NCI-H187 treated with DMSO at 0.1 percent for 48 hours (cell line): Measurements from ENCODE around the gene PPM1B.
A peak's percentile ranks its signal among the peaks of the same experiment; 100 is the strongest.
"Not testable (repeated sequence)": the region's sequence is repeated elsewhere in the genome, so short reads cannot be mapped to it uniquely, and the experiment has no call there.

ENCODE experiments used
- DNase-seq: peaks from one replicate; lab custom pipeline; 2025; lab: John Stamatoyannopoulos, UW

PPM1B gene

DNA sequence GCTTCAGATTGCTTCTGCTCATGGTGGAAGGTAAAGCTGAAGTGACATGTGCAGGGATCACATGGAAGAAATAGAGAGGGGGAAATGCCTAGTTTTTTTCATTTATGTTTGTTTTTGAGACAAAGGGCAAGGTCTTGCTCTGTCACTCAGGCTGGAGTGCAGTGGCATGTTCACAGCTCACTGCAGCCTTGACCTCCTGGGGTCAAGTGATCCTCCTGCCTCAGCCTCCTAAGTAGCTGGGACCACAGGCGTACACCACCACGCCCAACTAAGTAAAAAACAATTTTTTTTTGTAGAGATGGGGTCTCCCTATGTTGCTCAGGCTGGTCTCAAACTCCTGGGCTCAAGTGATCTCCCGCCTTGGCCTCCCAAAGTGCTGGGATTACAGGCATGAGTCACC, 87.0 kb downstream of the PPM1B start:
- DNase-seq = not testable (repeated sequence)

DNA sequence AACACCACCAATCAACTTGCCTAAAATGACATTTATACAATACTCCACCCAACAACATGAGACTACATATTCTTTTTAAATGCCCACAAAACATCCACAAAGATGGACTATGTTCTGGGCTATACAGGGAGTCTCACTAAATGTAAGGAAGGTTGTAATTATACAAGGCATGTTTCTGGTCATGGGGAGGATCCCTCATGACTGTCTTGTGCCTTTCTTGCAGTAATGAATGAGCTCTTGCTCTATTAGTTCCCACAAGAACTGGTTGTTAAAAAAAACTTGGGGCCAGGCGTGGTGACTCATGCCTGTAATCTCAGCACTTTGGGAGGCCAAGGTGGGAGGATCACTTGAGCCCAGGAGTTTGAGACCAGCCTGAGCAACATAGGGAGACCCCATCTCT, 89.1 kb downstream of the PPM1B start:
- DNase-seq = not testable (repeated sequence)

DNA sequence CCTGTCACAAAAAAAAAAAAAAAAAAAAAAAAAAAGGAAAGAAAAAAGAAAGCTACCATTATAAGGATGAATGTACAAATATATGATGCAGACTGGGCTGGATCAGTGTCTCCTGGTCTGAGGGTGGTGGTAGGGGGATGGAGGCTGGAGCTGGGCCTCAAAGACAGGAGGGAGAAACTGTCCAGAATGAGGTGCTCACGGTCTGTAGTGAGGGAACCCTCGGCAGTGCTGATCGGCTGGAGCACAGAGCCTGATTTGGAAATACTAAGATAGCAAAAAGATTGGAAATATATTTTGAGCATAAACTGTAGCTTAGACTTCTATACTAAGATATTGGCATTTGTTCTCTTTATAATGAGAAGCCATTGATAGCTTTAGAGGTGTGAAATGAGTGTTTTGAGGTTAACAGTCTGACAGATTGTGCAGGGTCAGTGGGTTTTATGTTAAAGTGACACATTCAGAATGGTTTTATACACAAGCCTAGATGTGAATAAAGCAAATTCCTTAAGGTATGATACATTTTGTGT, 98.7 kb downstream of the PPM1B start:
- DNase-seq = no peak

DNA sequence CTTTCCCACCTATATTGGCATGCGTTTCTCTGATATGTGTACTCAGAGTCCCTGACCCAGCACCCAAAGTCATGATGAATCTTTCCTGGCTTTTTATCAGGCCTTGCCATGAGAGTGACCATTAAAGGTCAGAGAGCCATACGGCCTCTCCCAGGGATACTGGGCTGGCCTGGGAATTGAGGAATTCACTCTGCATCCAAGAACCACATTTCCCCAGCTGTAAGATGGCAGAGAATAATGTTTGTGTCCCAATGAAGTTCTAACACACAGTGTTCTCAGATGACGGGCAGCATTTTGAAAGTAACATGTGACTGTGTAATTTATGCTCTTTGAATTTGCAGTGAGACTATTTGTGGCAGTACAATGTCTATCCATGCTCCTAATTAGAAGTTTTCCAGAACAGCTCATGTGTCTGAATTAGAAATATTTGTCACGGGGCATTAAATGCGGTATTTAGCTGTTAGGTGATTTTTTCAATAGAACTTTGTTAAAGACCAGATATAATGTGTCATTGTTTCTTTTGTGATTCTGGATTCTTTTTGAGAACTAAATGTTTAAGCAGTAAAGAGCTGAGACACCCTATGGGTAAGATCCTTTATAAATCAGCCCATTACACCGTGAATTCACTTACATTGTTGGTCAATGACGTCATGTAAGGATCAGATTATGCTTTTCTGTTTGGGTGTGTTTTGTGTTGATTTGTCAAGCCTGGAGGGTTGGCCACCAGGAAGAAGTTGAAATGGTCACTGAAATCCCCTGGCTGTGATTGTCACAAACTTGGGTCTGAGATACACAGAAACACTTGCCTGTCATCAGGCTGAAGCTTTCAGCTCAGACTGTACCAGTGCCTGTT, 99.3 kb downstream of the PPM1B start:
- DNase-seq = no peak

DNA sequence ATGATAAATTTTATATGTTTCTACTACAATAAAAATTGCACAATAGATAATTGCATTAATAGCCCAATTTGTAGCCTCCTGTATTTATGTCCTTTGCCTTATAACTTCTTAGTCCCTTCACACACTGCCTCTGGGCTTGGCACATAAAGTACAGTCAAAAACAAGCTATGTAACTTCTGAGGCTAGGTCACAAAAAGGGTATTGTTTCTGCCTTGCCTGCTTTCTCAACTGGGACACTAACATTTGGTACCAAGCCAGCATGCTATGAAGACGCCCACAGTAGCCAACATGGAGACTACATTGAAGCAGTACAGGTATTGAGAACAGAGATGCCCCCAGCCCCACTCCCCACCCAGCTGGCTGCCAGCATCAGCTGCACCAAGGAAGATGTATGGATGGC, 101.2 kb downstream of the PPM1B start:
- no peak for DNase-seq

GRCh38 chr2:44271296-44271695, 102.6 kb downstream of the PPM1B start:
- no peak for DNase-seq

- DNase-seq = no peak
Observed at GRCh38 chr2:44273076-44273475, 104.4 kb downstream of the PPM1B start.

GRCh38 chr2:44273596-44273995, 104.9 kb downstream of the PPM1B start:
- no peak for DNase-seq

GRCh38 chr2:44275927-44276303, 107.2 kb downstream of the PPM1B start:
- peak; percentile 44 for DNase-seq

- DNase-seq = no peak
Observed at GRCh38 chr2:44277541-44277940, 108.9 kb downstream of the PPM1B start.

GRCh38 chr2:44280869-44281268, 112.2 kb downstream of the PPM1B start:
- no peak for DNase-seq
